Vagina (tissue), 2 donors: ENCODE measurements around the gene EPHB1.

ENCODE experiments used
- POLR2A ChIP-seq, 2 donors: fragments of 450-650 bp; IDR thresholded peaks; one replicate each; pipeline ENCODE4 v1.6.1; 2017; ENCODE audit warnings: antibody characterized with exemption in 2 of 2, mild to moderate bottlenecking in 2 of 2, moderate library complexity in 2 of 2
- POLR2AphosphoS5 ChIP-seq, 2 donors: sonication (generic); formaldehyde crosslinking; IDR thresholded peaks; one replicate each; pipeline ENCODE4 v1.9.0; 2017; ENCODE audit warnings: antibody characterized with exemption in 2 of 2, mild to moderate bottlenecking in 2 of 2, low read depth in 1 of 2; ENCODE audit not compliant: insufficient read depth in 1 of 2
- TF ChIP-seq, protein P1 (sequence below), 3 experiments: fragments of 450-650 bp in 2 of 3; fragments of 200-600 bp in 1 of 3; sonication (generic) in 1 of 3; IDR thresholded peaks; one replicate each; pipeline ENCODE4 v1.5.1; 2017 to 2019; ENCODE audit warnings: antibody characterized with exemption in 3 of 3, mild to moderate bottlenecking in 2 of 3, moderate library complexity in 2 of 3

DNA sequence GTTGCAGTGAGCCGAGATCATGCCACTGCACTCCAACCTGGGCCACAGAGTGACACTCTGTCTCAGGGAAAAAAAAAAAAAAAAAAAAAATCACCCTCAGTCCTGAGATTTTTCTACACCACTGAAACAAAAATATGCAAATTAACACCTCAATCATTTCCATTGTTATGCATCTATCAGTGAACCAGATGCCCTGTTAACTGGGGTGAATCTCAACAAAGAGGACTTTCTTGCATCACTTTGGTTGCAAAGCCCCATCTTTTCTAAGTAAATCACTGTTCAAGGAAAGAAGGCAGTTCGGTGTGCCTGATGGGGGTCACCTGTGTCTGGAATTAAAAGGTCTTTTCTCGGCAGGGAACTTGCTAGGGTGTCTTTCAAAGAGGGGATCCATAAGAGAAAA is 421.6 kb downstream of the EPHB1 start:
- TF ChIP-seq POLR2A (IDR thresholded peaks at IDR 0.05) = no peak
- TF ChIP-seq, protein P1, sequence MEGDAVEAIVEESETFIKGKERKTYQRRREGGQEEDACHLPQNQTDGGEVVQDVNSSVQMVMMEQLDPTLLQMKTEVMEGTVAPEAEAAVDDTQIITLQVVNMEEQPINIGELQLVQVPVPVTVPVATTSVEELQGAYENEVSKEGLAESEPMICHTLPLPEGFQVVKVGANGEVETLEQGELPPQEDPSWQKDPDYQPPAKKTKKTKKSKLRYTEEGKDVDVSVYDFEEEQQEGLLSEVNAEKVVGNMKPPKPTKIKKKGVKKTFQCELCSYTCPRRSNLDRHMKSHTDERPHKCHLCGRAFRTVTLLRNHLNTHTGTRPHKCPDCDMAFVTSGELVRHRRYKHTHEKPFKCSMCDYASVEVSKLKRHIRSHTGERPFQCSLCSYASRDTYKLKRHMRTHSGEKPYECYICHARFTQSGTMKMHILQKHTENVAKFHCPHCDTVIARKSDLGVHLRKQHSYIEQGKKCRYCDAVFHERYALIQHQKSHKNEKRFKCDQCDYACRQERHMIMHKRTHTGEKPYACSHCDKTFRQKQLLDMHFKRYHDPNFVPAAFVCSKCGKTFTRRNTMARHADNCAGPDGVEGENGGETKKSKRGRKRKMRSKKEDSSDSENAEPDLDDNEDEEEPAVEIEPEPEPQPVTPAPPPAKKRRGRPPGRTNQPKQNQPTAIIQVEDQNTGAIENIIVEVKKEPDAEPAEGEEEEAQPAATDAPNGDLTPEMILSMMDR (IDR thresholded peaks at IDR 0.05) = no peak
- no peak for TF ChIP-seq POLR2AphosphoS5 (IDR thresholded peaks at IDR 0.05; ENCODE audit: insufficient read depth in 1 of 2, low read depth in 1 of 2)
